HUES48 (cell line): Measurements from ENCODE around the gene PLEKHG4.

Source experiments
- H3K27ac ChIP-seq: one replicate; pipeline ENCODE4 v1.7.0; 2013; ENCODE audit warnings: low read depth, low read length, inconsistent platforms
- H3K27me3 ChIP-seq: 2 replicates; pipeline ENCODE4 v1.6.1; 2013; ENCODE audit warnings: mild to moderate bottlenecking, low read length; ENCODE audit not compliant: control insufficient read depth, insufficient read depth
- H3K36me3 ChIP-seq: 2 replicates; pipeline ENCODE4 v1.6.1; 2013; ENCODE audit warnings: low read length; ENCODE audit not compliant: control insufficient read depth, insufficient read depth
- H3K4me1 ChIP-seq: 2 replicates; pipeline ENCODE4 v1.6.1; 2013; ENCODE audit warnings: mild to moderate bottlenecking, low read length; ENCODE audit not compliant: control insufficient read depth, insufficient read depth
- H3K4me3 ChIP-seq: 2 replicates; pipeline ENCODE4 v1.5.1; 2013; ENCODE audit warnings: mild to moderate bottlenecking, low read depth, low read length
- H3K9ac ChIP-seq: 2 replicates; pipeline ENCODE4 v1.6.1; 2013; ENCODE audit warnings: mild to moderate bottlenecking, low read depth, low read length, moderate library complexity
- H3K9me3 ChIP-seq: 2 replicates; pipeline ENCODE4 v1.6.1; 2013; ENCODE audit warnings: low read length; ENCODE audit not compliant: control insufficient read depth, insufficient read depth

The PLEKHG4 gene

DNA sequence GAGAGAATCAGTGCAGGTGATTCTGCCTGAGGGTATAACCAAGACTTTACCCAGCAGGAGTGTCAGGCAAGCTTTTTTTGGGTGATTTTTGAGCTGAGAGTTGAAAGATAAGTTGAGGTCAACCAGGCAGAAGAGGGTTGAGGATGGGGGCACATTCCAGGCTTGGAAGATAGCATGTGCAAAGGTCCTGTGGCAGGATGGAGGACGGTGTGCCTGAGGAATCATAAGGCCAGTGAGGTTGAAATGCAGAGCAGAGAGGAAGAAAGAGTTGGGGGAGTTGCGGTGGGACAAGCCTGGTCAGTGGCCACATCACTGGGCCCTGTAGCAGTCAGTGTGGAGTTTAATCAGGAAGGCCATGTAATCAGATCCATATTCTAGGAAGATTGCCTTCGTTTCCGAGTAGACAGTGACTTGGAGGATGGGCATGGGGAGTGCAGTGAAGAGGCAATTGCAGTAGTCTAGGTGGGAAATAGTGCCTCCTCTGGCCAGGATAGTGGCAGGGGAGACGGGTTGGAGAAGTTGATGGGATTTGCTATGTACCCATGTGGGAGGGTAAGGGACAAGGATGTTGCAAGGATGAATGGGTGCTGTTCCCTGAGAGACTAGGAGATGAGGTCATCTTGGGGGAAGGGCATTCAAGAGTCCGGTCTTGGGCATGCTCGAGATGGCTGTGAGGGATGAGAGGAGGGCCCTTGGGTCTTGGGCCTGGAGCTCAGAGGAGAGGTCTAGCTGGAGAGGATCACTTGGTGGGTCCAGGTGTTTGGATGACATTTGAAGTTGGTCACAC is 3.9 kb downstream of the PLEKHG4 start:
- H3K27me3 ChIP-seq, result peaks cover 8% of the 10 kb centered on the region
- H3K9me3 ChIP-seq, result no peaks in the 10 kb centered on the region
- H3K36me3 ChIP-seq, result no peaks in the 10 kb centered on the region
- H3K27ac ChIP-seq, result no peak overlapping the region
- no peaks in the 10 kb centered on the region for H3K4me1 ChIP-seq
- H3K4me3 ChIP-seq, result no peak overlapping the region
- no peak overlapping the region for H3K9ac ChIP-seq

GRCh38 chr16:67283826-67284555 is 4.7 kb downstream of the PLEKHG4 start:
- H3K4me1 ChIP-seq, result no peaks in the 10 kb centered on the region
- peaks cover 8% of the 10 kb centered on the region for H3K27me3 ChIP-seq
- no peaks in the 10 kb centered on the region for H3K36me3 ChIP-seq
- H3K27ac ChIP-seq, result no peak overlapping the region
- H3K9me3 ChIP-seq, result no peaks in the 10 kb centered on the region
- H3K4me3 ChIP-seq, result no peak overlapping the region
- no peak overlapping the region for H3K9ac ChIP-seq

- H3K4me3 ChIP-seq, result no peak overlapping the region
- H3K27ac ChIP-seq, result no peak overlapping the region
- H3K9me3 ChIP-seq, result no peaks in the 10 kb centered on the region
- no peaks in the 10 kb centered on the region for H3K36me3 ChIP-seq
- H3K27me3 ChIP-seq, result peaks cover 2% of the 10 kb centered on the region
- H3K9ac ChIP-seq, result no peak overlapping the region
- H3K4me1 ChIP-seq, result no peaks in the 10 kb centered on the region
These were observed 5.6 kb downstream of the PLEKHG4 start for GRCh38 chr16:67284699-67285646.

DNA sequence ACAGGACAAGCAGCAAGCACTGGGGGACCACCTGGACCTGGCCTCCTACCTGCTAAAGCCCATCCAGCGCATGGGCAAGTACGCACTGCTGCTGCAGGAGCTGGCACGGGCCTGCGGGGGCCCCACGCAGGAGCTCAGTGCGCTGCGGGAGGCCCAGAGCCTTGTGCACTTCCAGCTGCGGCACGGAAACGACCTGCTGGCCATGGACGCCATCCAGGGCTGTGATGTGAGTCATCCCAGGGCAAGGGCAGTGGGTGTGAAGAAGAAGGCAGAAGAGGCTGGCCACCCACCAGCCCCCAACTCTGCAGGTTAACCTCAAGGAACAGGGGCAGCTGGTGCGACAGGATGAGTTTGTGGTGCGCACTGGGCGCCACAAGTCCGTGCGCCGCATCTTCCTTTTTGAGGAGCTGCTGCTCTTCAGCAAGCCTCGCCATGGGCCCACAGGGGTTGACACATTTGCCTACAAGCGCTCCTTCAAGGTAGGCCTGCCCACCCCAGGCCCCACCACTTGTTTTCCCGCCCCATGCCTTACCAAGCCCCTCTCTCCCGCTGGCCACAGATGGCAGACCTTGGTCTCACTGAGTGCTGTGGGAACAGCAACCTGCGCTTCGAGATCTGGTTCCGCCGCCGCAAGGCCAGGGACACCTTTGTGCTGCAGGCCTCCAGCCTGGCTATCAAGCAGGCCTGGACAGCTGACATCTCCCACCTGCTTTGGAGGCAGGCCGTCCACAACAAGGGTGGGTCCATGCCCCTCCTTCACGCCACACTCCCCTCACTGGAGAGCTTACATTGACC is 7.3 kb downstream of the PLEKHG4 start:
- Histone ChIP-seq H3K4me1 (no peaks in the 10 kb centered on the region), H3K4me3 (no peak overlapping the region), H3K9ac (no peak overlapping the region), H3K27me3 (no peaks in the 10 kb centered on the region), H3K27ac (no peak overlapping the region), H3K9me3 (no peaks in the 10 kb centered on the region), H3K36me3 (no peaks in the 10 kb centered on the region)

DNA sequence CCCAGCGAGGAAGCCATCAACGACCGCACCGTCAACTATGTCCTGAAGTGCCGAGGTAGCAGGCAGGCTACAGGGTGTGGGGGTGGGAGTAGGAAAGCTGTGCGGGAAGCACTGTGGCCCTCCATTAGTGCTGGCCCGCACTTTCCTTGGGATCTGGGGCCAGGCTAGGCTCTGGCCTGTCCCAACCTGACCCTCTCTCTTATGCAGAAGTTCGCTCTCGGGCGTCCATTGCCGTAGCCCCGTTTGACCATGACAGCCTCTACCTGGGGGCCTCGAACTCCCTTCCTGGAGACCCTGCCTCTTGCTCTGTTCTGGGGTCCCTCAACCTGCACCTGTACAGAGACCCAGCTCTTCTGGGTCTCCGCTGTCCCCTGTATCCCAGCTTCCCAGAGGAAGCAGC is 8.6 kb downstream of the PLEKHG4 start:
- Histone ChIP-seq H3K4me1 (no peaks in the 10 kb centered on the region), H3K27ac (no peak overlapping the region), H3K9me3 (no peaks in the 10 kb centered on the region), H3K4me3 (no peak overlapping the region), H3K9ac (no peak overlapping the region), H3K27me3 (no peaks in the 10 kb centered on the region), H3K36me3 (no peaks in the 10 kb centered on the region)

- Histone ChIP-seq H3K4me3 (no peak overlapping the region), H3K4me1 (no peaks in the 10 kb centered on the region), H3K36me3 (no peaks in the 10 kb centered on the region), H3K9ac (no peak overlapping the region), H3K9me3 (no peaks in the 10 kb centered on the region), H3K27ac (no peak overlapping the region), H3K27me3 (no peaks in the 10 kb centered on the region; the same call in none of the 2 replicates)
These were observed 12.1 kb downstream of the PLEKHG4 start for GRCh38 chr16:67291461-67291860.

GRCh38 chr16:67294171-67294757 is 14.9 kb downstream of the PLEKHG4 start:
- Histone ChIP-seq H3K4me1 (no peaks in the 10 kb centered on the region), H3K27ac (no peak overlapping the region), H3K36me3 (no peaks in the 10 kb centered on the region), H3K27me3 (no peaks in the 10 kb centered on the region; the same call in none of the 2 replicates), H3K4me3 (no peak overlapping the region), H3K9me3 (no peaks in the 10 kb centered on the region), H3K9ac (no peak overlapping the region)

DNA sequence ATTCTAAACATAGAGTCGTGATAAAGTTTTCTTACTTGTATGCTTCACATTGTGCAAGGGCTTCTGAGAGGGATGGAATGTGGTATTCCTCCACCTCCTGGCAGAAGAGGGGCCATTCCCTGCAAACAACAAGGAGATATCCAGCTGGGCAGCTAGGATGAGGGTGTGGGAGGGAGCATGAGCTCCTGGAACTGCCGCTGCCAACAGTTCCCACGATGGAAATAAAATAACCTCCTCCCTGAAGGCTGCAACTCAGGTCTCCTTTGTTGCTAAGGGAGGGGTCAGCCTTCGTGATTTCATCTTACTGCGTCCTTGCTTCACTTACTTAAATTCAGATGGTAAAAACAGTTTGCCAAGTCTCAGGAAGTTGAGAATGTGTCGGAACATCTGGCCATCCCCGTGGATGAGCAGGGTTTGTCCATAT is 15.6 kb downstream of the PLEKHG4 start:
- H3K9me3 ChIP-seq, result no peaks in the 10 kb centered on the region
- H3K4me1 ChIP-seq, result no peaks in the 10 kb centered on the region
- no peaks in the 10 kb centered on the region; the same call in none of the 2 replicates for H3K27me3 ChIP-seq
- H3K36me3 ChIP-seq, result no peaks in the 10 kb centered on the region
- no peak overlapping the region for H3K9ac ChIP-seq
- no peak overlapping the region for H3K27ac ChIP-seq
- H3K4me3 ChIP-seq, result no peak overlapping the region

DNA sequence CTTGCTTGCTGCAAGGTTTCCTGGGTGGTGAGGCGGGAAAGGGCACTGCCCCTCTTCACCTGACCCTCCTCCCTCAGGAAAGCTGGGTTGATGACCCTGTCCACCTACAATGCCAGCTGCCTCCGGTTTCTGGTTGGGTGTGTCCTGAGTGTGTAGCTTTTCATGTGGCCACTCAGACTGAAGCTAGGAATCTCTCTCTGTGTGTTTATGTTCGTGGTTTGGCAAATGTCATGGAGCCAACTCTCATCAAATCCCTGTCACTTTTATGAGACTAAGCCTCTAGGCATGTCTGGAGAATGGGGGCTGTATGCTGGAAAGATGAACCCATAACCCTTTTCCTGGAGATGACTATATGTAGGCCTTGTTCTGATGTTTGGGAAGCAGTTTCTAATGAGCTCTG is 17.1 kb downstream of the PLEKHG4 start:
- H3K27ac ChIP-seq, result no peak overlapping the region
- H3K4me3 ChIP-seq, result no peak overlapping the region
- no peaks in the 10 kb centered on the region for H3K36me3 ChIP-seq
- H3K4me1 ChIP-seq, result no peaks in the 10 kb centered on the region
- no peaks in the 10 kb centered on the region for H3K9me3 ChIP-seq
- H3K27me3 ChIP-seq, result no peaks in the 10 kb centered on the region; the same call in none of the 2 replicates
- no peak overlapping the region for H3K9ac ChIP-seq

GRCh38 chr16:67298277-67298676 is 18.9 kb downstream of the PLEKHG4 start:
- Histone ChIP-seq H3K9ac (no peak overlapping the region), H3K27me3 (no peaks in the 10 kb centered on the region; the same call in none of the 2 replicates), H3K4me1 (no peaks in the 10 kb centered on the region), H3K27ac (no peak overlapping the region), H3K9me3 (no peaks in the 10 kb centered on the region), H3K36me3 (no peaks in the 10 kb centered on the region), H3K4me3 (no peak overlapping the region)
